CD4-positive, alpha-beta T cell (primary cell): ENCODE measurements around the gene ZNF3. TPM values are rescaled to one million over a fixed set of nuclear protein-coding genes. Genes with fewer than 3 reads are reported as not detected.

Source experiments
- ATAC-seq: fragments of 200-7000 bp; cut with Tn5 transposase; one replicate; pipeline ENCODE4 v1.10.0; 2022; ENCODE audit warnings: mild to moderate bottlenecking; ENCODE audit not compliant: poor library complexity
- CTCF ChIA-PET: fragments of 350-600 bp; sonication (Branson Sonifier 250); formaldehyde crosslinking; loops from one replicate; lab custom pipeline; 2021; ENCODE audit warnings: antibody characterized with exemption, inconsistent platforms; lab: Charles Lee
- POLR2A ChIA-PET: fragments of 350-600 bp; sonication (Branson Sonifier 250); formaldehyde crosslinking; loops from one replicate; lab custom pipeline; 2021; ENCODE audit warnings: antibody characterized with exemption, inconsistent platforms; lab: Charles Lee
- DNase-seq, 14 experiments: peaks; one replicate each; pipeline ENCODE4 v3.0.0-alpha.2; 2013 to 2020; ENCODE audit warnings: mixed read lengths in 2 of 14
- H3K27ac ChIP-seq, 2 donors: one replicate each; pipeline versions ENCODE4 v1.5.1 to v1.7.0; 2013; ENCODE audit warnings: low read length in 2 of 2, low read depth in 1 of 2, mild to moderate bottlenecking in 1 of 2
- H3K27me3 ChIP-seq, 2 experiments: 1 replicate in 1 of 2; 2 replicates in 1 of 2; pipeline versions ENCODE4 v1.6.1 to v1.7.0; 2013; ENCODE audit warnings: low read length in 2 of 2, control low read depth in 1 of 2, mild to moderate bottlenecking in 1 of 2, moderate library complexity in 1 of 2; ENCODE audit not compliant: insufficient read depth in 2 of 2, control insufficient read depth in 1 of 2
- H3K36me3 ChIP-seq: one replicate; pipeline ENCODE4 v1.6.1; 2013; ENCODE audit warnings: low read length, control low read depth; ENCODE audit not compliant: insufficient read depth
- H3K4me1 ChIP-seq: one replicate; pipeline ENCODE4 v1.6.1; 2013; ENCODE audit warnings: low read length, control low read depth; ENCODE audit not compliant: insufficient read depth
- H3K4me3 ChIP-seq: one replicate; pipeline ENCODE4 v1.5.1; 2013; ENCODE audit warnings: mild to moderate bottlenecking, low read length, moderate library complexity
- H3K9me3 ChIP-seq, 2 experiments: 1 replicate in 1 of 2; 2 replicates in 1 of 2; pipeline versions ENCODE4 v1.6.1 to v1.7.0; 2013; ENCODE audit warnings: low read length in 2 of 2, mild to moderate bottlenecking in 2 of 2, control low read depth in 1 of 2, moderate library complexity in 1 of 2; ENCODE audit not compliant: control insufficient read depth in 1 of 2, insufficient read depth in 1 of 2
- H3K27ac Mint-ChIP-seq: one replicate; pipeline ENCODE4 v1.8.0; 2020; ENCODE audit warnings: mixed read lengths
- H3K27me3 Mint-ChIP-seq: one replicate; pipeline ENCODE4 v1.8.0; 2021; ENCODE audit warnings: mixed read lengths
- H3K36me3 Mint-ChIP-seq: one replicate; pipeline ENCODE4 v1.8.0; 2021; ENCODE audit warnings: low read depth, mixed read lengths
- H3K4me1 Mint-ChIP-seq: one replicate; pipeline ENCODE4 v1.8.0; 2021; ENCODE audit warnings: low read depth, mixed read lengths
- H3K4me3 Mint-ChIP-seq: one replicate; pipeline ENCODE4 v1.8.0; 2020; ENCODE audit warnings: mild to moderate bottlenecking, mixed read lengths
- H3K9me3 Mint-ChIP-seq: one replicate; pipeline ENCODE4 v1.8.0; 2020; ENCODE audit warnings: mixed read lengths
- intact Hi-C, 2 experiments: fragments of 100-400 bp; cut with DNase I in 1 of 2; cut with micrococcal nuclease in 1 of 2; formaldehyde crosslinking; loops; one replicate each; pipeline versions ENCODE4 v1.15.1 to v1.9.0; 2023 to 2025; cut with DNase I, micrococcal nuclease
- total RNA-seq, 174 experiments: library from RNA in 2 of 174; stranded (reverse) in 2 of 174; gene quantifications; one replicate each; pipeline ENCODE4 v1.2.3 and lab custom pipeline; 2021 to 2026
- TF ChIP-seq, protein P1 (sequence below): fragments of 200-600 bp; IDR thresholded peaks from one replicate; pipeline ENCODE4 v1.8.0; 2022; ENCODE audit warnings: antibody characterized with exemption, mild to moderate bottlenecking

Gene ZNF3
- total RNA-seq, 2 experiments from 2014 or later, result 38.3 to 40.3 TPM

DNA sequence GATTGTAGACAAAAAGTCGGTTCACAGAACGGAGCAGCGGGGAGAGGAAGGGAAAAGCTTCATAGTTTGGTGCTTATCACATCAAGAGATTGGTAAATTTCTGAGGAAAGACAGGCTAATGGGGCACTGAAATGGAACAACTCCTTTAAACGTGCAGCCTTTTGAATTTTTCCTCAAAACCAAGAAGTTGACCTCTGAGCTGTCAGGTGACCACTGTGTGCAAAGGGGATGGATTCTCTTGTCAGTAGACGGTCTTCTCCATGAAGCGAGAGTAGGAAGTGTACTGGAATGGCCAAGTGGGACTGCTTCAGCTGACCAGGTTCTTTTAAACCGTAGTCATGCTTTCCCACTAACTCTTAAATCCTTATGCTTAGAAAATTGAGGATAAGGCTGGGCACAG lies 43.2 kb downstream of the ZNF3 start:
- Histone ChIP-seq H3K4me1 (peaks cover 5% of the 10 kb centered on the region), H3K9me3 (no peaks in the 10 kb centered on the region), H3K36me3 (peaks cover 28% of the 10 kb centered on the region), H3K27ac (no peak overlapping the region), H3K27me3 (no peaks in the 10 kb centered on the region), H3K4me3 (no peak overlapping the region)
- DNase-seq, result no peak
- TF ChIP-seq, protein P1, sequence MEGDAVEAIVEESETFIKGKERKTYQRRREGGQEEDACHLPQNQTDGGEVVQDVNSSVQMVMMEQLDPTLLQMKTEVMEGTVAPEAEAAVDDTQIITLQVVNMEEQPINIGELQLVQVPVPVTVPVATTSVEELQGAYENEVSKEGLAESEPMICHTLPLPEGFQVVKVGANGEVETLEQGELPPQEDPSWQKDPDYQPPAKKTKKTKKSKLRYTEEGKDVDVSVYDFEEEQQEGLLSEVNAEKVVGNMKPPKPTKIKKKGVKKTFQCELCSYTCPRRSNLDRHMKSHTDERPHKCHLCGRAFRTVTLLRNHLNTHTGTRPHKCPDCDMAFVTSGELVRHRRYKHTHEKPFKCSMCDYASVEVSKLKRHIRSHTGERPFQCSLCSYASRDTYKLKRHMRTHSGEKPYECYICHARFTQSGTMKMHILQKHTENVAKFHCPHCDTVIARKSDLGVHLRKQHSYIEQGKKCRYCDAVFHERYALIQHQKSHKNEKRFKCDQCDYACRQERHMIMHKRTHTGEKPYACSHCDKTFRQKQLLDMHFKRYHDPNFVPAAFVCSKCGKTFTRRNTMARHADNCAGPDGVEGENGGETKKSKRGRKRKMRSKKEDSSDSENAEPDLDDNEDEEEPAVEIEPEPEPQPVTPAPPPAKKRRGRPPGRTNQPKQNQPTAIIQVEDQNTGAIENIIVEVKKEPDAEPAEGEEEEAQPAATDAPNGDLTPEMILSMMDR, result no peak
- Mint-ChIP-seq H3K4me1 (peaks cover 18% of the 10 kb centered on the region), H3K36me3 (peaks cover 28% of the 10 kb centered on the region), H3K4me3 (no peak overlapping the region), H3K9me3 (no peaks in the 10 kb centered on the region), H3K27me3 (no peaks in the 10 kb centered on the region), H3K27ac (no peak overlapping the region)
- ATAC-seq, result no peak
- POLR2A ChIA-PET, result no interaction called here
- intact Hi-C loops, result no loop called here
- CTCF ChIA-PET, result no interaction called here

DNA sequence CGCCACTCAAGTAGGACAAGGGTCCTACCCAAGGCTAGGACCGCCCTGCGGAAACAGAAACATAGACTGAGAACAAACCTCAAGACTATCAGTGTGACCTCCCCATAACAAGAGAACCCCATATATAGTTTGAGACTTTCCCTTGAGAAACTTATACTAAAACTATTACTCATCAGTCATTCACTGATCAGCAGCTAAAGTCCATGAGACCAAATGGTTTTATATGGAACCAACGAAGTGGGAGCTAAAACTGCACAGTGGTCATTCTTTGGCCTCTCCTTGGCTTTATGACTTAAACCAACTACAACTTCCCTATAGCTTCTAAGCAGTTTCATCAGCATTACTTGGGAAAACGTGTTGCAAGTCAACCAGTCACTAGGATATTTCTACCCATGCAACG lies 45.6 kb downstream of the ZNF3 start:
- no peak overlapping the region for H3K27ac ChIP-seq
- H3K27me3 ChIP-seq, result no peaks in the 10 kb centered on the region
- Mint-ChIP-seq H3K36me3 (peaks cover 50% of the 10 kb centered on the region), H3K4me1 (peaks cover 9% of the 10 kb centered on the region), H3K4me3 (no peak overlapping the region), H3K27ac (no peak overlapping the region), H3K9me3 (no peaks in the 10 kb centered on the region), H3K27me3 (no peaks in the 10 kb centered on the region)
- no peak overlapping the region for H3K4me3 ChIP-seq
- peaks cover 5% of the 10 kb centered on the region for H3K4me1 ChIP-seq
- intact Hi-C loops, result no loop called here
- peaks cover 44% of the 10 kb centered on the region for H3K36me3 ChIP-seq
- TF ChIP-seq, protein P1, result no peak
- CTCF ChIA-PET, result no interaction called here
- H3K9me3 ChIP-seq, result no peaks in the 10 kb centered on the region
- DNase-seq, result no peak
- ATAC-seq, result no peak
- POLR2A ChIA-PET, result no interaction called here

DNA sequence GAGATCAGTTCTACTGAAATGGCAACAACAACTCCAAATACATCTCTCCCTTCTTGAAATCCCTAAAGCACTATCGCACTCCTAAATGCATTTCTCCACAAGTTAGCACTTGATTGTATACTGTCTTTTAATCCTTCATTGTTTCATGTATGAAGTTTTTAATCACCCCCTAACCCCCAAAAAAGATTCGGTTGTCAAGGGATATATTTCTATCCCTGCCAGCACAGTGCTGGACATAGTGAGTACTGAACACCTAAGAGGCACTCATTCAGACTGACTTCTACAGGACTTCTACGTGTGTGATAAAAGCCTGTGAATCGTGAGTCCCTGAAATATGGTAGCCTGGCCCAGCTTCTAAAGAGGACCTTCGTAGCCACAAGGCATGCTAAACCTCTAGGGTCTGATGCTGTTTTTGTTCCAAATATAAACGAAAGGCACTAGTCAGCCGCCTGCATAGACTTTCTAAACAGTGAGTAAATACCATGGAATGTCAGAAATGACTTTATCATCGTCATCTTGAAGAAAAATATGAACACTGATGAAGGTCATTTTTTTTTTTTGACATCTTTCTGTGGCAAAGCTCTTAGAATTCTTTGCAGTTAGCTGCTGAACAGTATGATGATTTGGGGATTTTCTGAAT lies 46.5 kb downstream of the ZNF3 start:
- Histone ChIP-seq H3K4me3 (no peak overlapping the region), H3K36me3 (peaks cover 53% of the 10 kb centered on the region), H3K9me3 (no peaks in the 10 kb centered on the region), H3K27ac (no peak overlapping the region), H3K27me3 (no peaks in the 10 kb centered on the region), H3K4me1 (no peaks in the 10 kb centered on the region)
- Mint-ChIP-seq H3K9me3 (no peaks in the 10 kb centered on the region), H3K27ac (no peak overlapping the region), H3K4me3 (no peak overlapping the region), H3K27me3 (no peaks in the 10 kb centered on the region), H3K36me3 (peaks cover 59% of the 10 kb centered on the region), H3K4me1 (peaks cover under 1% of the 10 kb centered on the region)
- DNase-seq, result no peak
- TF ChIP-seq, protein P1, result no peak
- ChIA-PET CTCF (no interaction called here), POLR2A (no interaction called here)
- no peak for ATAC-seq
- intact Hi-C loops, result no loop called here
